ENCODE results near the gene HIKESHI.

DNA sequence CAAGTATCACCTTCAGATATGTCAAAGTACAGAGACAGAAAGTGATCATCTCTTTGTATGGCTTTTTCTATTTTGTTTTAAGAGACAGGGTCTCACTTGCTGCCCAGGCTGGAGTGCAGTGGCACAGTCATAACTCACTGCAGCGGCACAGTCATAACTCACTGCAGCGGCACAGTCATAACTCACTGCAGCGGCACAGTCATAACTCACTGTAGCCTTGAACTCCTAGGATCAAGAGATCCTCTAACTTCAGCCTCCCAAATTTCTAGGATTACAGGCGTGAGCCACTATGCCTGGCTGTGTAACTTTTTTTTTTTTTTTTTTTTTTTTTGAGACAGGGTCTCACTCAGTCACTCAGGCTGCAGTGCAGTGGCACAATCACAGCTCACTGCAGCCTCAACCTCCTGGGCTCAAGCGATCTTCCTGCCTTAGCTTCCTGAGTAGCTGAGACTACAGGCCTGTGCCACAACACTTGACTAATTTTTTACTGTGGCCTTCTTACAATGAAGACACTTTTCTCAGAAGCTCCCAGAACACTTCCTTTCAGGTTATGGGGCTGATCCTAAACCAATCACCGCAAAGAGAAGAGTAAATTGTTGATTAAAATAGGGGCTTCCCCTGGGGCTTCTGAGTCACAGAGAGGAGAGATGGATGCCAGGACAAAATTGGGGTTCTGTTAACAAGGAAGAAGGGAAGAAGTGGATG lies 9.0 kb upstream of the HIKESHI start:
- TF ChIP-seq EZH2 (IDR thresholded peaks at IDR 0.05; ENCODE audit: insufficient read depth, poor library complexity, severe bottlenecking) (no peak), EZH2phosphoT487 (IDR thresholded peaks at IDR 0.05; ENCODE audit: insufficient read depth, low read depth) (no peak)

Measured in GM23248 (cell line).